NCI-H524 treated with DMSO at 0.1 percent for 48 hours (cell line): Measurements from ENCODE around the gene S100A4.
"Not testable (repeated sequence)": the region's sequence is repeated elsewhere in the genome, so short reads cannot be mapped to it uniquely, and the experiment has no call there.

ENCODE experiments used
- DNase-seq: peaks from one replicate; lab custom pipeline; 2025; lab: John Stamatoyannopoulos, UW

The S100A4 gene

DNA sequence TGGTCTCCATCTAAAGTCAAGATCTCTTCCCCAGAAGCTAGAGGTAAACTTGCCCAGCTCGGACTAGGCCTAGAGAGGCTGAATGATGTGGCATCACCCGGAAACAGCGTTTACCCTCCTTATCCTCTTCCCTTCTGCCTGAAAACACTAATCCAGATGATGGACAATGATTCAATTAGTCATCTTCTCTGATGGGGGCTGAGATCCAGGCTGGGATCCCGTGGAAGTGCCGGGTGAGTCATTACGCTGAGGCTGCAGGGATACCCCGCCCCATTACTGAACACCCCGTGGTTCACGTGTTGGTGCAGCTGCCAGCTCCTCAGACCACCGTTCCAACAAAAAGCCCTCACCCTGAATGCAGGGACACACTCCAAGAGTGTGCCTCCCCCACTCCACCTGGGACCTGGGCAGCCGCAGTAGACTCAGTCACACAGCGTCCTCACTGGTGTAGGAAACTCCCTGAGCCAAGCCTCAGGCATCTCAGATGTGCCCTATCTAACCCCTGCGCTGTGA, 11.9 kb downstream of the S100A4 start:
- no peak for DNase-seq

- peak; percentile 23 for DNase-seq
Measured at GRCh38 chr1:153532769-153533599, 12.6 kb downstream of the S100A4 start.

DNA sequence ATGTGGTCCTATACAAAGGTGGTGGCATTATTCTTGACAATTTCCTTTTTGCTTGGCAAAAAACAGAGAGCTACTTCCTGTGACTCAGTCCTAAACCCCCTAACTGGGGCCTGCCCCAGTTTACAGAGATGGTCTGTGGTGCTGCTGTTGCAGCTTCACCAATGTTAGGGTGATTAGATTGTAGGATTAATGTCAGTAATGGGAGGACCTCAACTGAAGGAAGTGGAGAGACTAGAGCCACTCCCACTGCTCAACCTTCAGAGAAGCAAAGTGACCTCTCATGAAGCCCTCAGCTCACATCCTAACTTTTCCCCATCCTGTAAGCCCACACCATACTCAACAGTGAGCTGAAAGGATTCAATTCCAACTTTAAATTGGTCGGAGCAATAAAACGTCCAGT, 13.4 kb downstream of the S100A4 start:
- no peak for DNase-seq

- DNase-seq = no peak
Measured at GRCh38 chr1:153531638-153532037, 14.0 kb downstream of the S100A4 start.

GRCh38 chr1:153527683-153528040, 17.9 kb downstream of the S100A4 start:
- DNase-seq = no peak

GRCh38 chr1:153527023-153527682, 18.5 kb downstream of the S100A4 start:
- no peak for DNase-seq

- no peak for DNase-seq
Measured at GRCh38 chr1:153526132-153526543, 19.5 kb downstream of the S100A4 start.

DNA sequence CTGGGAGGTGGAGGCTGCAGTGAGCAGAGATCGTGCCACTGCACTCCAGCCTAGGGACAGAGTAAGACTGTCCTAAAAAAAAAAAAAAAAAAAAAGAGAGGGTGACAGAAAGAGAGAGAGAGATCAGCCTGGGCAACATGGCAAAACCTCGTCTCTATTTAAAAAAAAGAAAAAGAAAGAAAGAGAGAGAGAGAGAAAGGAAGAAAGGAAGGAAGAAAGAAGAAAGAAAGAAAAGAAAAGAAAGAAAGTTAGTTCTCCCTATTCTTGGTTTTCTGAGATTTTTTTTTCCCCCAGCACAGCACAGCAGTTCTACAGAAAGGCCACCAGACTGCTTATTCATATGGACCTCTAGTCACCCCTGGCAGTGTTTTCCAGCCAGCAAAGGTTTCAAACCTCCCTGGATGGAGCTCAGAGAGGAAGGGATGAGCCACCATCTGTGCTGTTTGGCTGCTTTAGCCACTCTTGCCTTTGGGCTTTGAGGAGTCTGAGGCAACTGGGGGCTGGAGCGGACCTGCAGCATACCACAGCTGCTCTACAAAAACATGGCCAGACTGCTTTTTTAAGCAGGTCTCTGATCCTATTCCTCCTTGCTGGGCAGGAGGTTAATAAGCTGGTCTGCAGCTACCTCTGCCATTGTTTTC, 20.4 kb downstream of the S100A4 start:
- peak; percentile 55 for DNase-seq

GRCh38 chr1:153522353-153523048, 23.1 kb downstream of the S100A4 start:
- not testable (repeated sequence) for DNase-seq

- not testable (repeated sequence) for DNase-seq
Measured at GRCh38 chr1:153521808-153522207, 23.8 kb downstream of the S100A4 start.

- no peak for DNase-seq
Measured at GRCh38 chr1:153520818-153521476, 24.7 kb downstream of the S100A4 start.

DNA sequence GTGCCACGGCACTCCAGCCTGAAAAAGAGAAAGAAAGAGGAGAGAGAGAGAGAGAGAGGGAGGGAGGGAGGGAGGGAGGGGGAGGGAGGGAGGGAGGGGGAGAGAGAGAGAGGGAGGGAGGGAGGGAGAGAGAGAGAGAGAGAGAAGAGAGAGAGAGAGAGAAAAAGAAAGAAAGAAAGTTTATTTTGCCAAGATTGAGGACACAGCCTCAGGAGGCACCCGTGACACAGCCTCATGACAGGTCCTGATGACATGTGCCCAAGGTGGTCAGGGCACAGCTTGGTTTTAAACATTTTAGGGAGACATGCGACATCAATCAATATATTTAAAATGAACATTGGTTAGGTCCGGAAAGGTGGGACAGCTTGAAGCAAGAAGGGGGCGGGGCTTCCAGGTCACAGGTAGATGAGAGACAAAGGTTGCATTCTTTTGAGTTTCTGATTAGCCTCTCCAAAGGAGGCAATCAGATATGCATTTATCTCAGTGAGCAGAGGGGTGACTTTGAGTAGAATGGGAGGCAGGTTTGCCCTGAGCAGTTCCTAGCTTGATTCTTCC, 25.4 kb downstream of the S100A4 start:
- not testable (repeated sequence) for DNase-seq

GRCh38 chr1:153519242-153519641, 26.4 kb downstream of the S100A4 start:
- no peak for DNase-seq

DNA sequence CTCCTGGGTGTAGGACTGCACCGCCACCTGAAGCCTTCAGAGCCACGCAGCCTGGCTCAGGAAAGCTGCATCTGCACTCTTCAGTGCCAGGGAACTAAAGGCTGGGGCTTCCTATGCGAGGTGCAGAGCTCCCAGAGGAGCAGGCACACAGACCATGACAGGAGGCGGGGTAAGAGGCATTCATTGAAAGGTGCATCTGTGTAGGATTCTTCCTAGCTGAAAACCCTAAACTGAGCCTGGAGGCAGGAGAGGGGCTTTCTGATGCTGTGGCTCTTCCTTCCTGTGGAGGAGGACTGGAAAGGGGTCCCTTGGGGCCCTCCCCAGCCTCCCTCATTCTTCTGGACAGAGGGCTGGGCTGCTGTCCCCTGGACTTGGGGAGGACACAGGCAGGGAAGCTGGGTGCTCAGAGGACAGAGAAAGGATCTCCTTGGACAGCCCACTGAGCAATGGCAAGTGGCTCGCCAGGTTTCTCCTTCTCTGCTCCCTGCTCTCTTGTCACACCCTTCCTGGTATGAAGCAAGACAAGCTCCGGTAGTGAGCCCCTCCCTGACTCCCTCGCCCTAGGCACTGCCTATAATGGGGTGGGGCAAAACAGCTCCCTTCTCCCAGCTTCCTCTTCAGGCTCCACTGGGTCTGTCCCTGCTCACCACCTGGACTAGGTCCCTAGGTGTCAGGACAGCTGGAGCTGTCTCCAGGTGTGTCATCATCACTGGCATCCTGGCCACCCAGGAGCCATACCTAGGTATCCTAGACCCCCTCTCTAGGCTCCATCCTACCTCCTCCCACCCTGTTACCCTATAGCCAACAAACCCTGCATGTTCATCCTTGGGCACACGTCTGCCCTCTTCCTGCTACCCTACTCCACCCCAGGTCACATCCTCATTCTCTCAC, 29.9 kb downstream of the S100A4 start:
- no peak for DNase-seq

- no peak for DNase-seq
Measured at GRCh38 chr1:153513666-153514065, 31.9 kb downstream of the S100A4 start.

DNA sequence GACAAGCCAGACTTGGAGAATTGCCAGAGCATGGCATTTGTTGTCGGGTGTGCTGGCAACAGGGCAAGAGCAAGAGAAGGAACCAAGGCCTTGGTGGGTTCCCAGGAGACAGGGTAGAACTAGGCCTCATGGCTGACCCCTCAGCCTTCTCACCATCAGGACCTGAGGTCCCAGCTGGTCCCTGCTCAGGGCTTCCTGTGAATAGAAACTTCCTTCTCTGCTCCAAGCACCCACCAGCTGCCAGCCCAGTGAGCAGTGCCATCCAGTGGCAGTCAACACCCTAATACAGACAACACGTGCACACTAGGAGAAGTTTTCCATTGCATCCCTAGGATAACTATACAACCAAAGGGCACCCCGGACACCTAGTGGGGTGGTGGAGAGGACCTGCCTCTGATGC, 32.6 kb downstream of the S100A4 start:
- no peak for DNase-seq

DNA sequence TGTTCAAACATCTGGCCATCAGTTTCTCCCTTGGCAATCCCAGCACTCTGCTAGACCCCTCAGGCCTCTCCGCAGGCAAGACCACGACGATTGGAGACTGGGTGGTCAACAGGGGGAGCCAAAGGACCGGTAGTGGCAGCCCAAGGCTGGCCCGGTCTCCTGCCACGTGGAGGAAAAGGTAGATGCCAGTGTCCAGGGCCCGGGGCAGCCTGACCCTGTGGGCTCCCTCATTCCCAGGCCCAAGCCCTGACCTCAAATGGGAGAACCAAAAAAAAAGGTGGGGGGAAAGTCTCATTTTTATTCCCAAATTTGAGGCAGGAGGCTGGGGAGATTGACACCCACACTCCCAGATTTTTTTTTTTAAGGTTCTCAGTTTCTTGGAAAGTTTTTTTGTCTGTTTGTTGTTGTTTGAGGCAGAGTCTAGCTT, 34.6 kb downstream of the S100A4 start:
- no peak for DNase-seq

GRCh38 chr1:153509729-153510354, 35.8 kb downstream of the S100A4 start:
- DNase-seq = no peak

DNA sequence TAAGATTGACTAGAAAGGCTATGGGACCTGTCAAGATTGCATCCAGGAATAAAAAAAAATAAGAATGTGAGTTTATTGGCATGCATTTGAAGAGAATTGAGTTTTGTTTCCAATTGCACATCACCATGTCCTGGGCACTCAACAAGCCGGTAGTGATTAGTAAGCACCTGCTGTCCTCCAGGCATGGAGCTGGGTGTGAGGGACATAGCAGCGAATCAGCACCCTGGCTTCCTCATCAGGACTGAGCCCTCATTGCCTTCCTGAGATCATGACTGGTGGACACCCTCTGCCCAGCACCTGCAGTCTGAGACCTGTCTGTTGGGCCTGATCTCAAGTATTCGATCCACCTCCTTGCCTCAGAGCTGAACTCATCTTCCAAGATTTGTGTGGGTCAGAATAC, 36.6 kb downstream of the S100A4 start:
- DNase-seq = no peak
